Lung (tissue), 12 donors: ENCODE measurements around the gene COL6A1. TPM values are rescaled to one million over a fixed set of nuclear protein-coding genes. Genes with fewer than 3 reads are reported as not detected.

Experiments used
- ATAC-seq: fragments of 200-7000 bp; cut with Tn5 transposase; one replicate; pipeline ENCODE4 v1.9.1; 2020; ENCODE audit warnings: moderate number of reproducible peaks; ENCODE audit not compliant: insufficient read depth, low FRiP score
- DNase-seq, 3 donors: peaks; one replicate each; pipeline ENCODE4 v3.0.0-alpha.2; 2013 to 2017
- H3K27ac ChIP-seq, 2 donors: one replicate each; pipeline ENCODE4 v1.5.1; 2013; ENCODE audit warnings: mild to moderate bottlenecking in 2 of 2, moderate library complexity in 2 of 2, control low read depth in 1 of 2, inconsistent platforms in 1 of 2, low read depth in 1 of 2, low read length in 1 of 2
- H3K27me3 ChIP-seq, 3 donors: one replicate each; pipeline ENCODE4 v1.5.1; 2013; ENCODE audit warnings: low read length in 2 of 3; ENCODE audit not compliant: control insufficient read depth in 3 of 3, insufficient read depth in 3 of 3
- H3K36me3 ChIP-seq, 4 donors: one replicate each; pipeline ENCODE4 v1.5.1; 2013; ENCODE audit warnings: low read length in 4 of 4, mild to moderate bottlenecking in 1 of 4, moderate library complexity in 1 of 4; ENCODE audit not compliant: control insufficient read depth in 4 of 4, insufficient read depth in 4 of 4
- H3K4me1 ChIP-seq, 5 donors: one replicate each; pipeline ENCODE4 v1.5.1; 2013; ENCODE audit warnings: low read length in 5 of 5, mild to moderate bottlenecking in 2 of 5, moderate library complexity in 1 of 5; ENCODE audit not compliant: control insufficient read depth in 5 of 5, insufficient read depth in 5 of 5
- H3K4me3 ChIP-seq: one replicate; pipeline ENCODE4 v1.5.1; 2013; ENCODE audit warnings: mild to moderate bottlenecking, control low read depth, moderate library complexity
- H3K9ac ChIP-seq, 2 donors: one replicate each; pipeline ENCODE4 v1.5.1; 2013; ENCODE audit warnings: low read length in 2 of 2, control low read depth in 1 of 2; ENCODE audit not compliant: insufficient read depth in 1 of 2
- H3K9me3 ChIP-seq, 4 donors: one replicate each; pipeline ENCODE4 v1.5.1; 2013; ENCODE audit warnings: low read length in 3 of 4, mild to moderate bottlenecking in 1 of 4, moderate library complexity in 1 of 4; ENCODE audit not compliant: control insufficient read depth in 4 of 4, insufficient read depth in 3 of 4
- CTCF ChIP-seq: IDR thresholded peaks from 2 replicates; pipeline ENCODE4 v1.5.1; 2012; ENCODE audit warnings: mild to moderate bottlenecking; ENCODE audit errors: control extremely low read depth, extremely low read depth
- WGBS, 2 donors: extraction: QIAGEN DNeasy Blood & Tissue Kit; methylation state at CpG; one replicate each; pipeline ENCODE4 v1.1.7; 2013; 5-methylcytosine and 5-hydroxymethylcytosine counted together
- polyA plus RNA-seq, 2 donors: library from polyadenylated mRNA; stranded (reverse); fragments of 200-250 nt; gene quantifications; one replicate each; pipeline ENCODE4 v1.2.1, GENCODE V29; 2013
- total RNA-seq, 2 donors: library from RNA; depleted of rRNA in 1 of 2; stranded (reverse); fragments of >200 nt in 1 of 2; gene quantifications; one replicate each; pipeline ENCODE4 v1.2.1, GENCODE V29; 2014 to 2021
- donor health status: control.
- donor health status: control.
- donor health status: Bipolar disorder and iron deficiency.
- donor health status: healthy.
- donor health status: DM: yes; HTN: yes; CAD: no.

Gene COL6A1
- total and polyA plus RNA-seq, 4 donors, result 107 to 399 (median 172) TPM

GRCh38 chr21:45941338-45941710 is 40.2 kb upstream of the COL6A1 start:
- Histone ChIP-seq H3K27me3 (no peaks in the 10 kb centered on the region), H3K4me1 (no peaks in the 10 kb centered on the region), H3K9ac (no peak overlapping the region), H3K4me3 (no peak overlapping the region), H3K36me3 (no peaks in the 10 kb centered on the region), H3K27ac (no peak overlapping the region), H3K9me3 (peaks cover 0 to 11% (median 0%) of the 10 kb centered on the region in 4 donors)
- DNase-seq (no peak), ATAC-seq (no peak)
- TF ChIP-seq CTCF, result no peak
- 89 to 91% methylated on average over 14 of the region's 14 CpGs for WGBS, 2 donors

GRCh38 chr21:45941717-45942546 is 39.6 kb upstream of the COL6A1 start:
- Histone ChIP-seq H3K27me3 (no peaks in the 10 kb centered on the region), H3K36me3 (no peaks in the 10 kb centered on the region), H3K4me1 (no peaks in the 10 kb centered on the region), H3K9me3 (peaks cover 0 to 8% (median 0%) of the 10 kb centered on the region in 4 donors), H3K4me3 (no peak overlapping the region), H3K27ac (no peak overlapping the region), H3K9ac (no peak overlapping the region)
- WGBS, 2 donors, result 85 to 89% methylated on average over 32 of the region's 32 CpGs
- TF ChIP-seq CTCF, result no peak
- DNase-seq (no peak), ATAC-seq (no peak)

GRCh38 chr21:45942755-45943629 is 38.6 kb upstream of the COL6A1 start:
- TF ChIP-seq CTCF, result no peak
- no peak for DNase-seq
- Histone ChIP-seq H3K4me3 (no peak overlapping the region), H3K9me3 (no peaks in the 10 kb centered on the region), H3K9ac (no peak overlapping the region), H3K4me1 (no peaks in the 10 kb centered on the region), H3K27me3 (no peaks in the 10 kb centered on the region), H3K27ac (no peak overlapping the region), H3K36me3 (no peaks in the 10 kb centered on the region)
- no peak for ATAC-seq
- 74% methylated on average over 20 of the region's 20 CpGs for WGBS, 2 donors
